ENCODE measurements around the gene NME1. TPM values are rescaled to one million over a fixed set of nuclear protein-coding genes. Genes with fewer than 3 reads are reported as not detected.

Gene NME1
- total RNA-seq, result 82.9 and 110 TPM in 2 replicates

DNA sequence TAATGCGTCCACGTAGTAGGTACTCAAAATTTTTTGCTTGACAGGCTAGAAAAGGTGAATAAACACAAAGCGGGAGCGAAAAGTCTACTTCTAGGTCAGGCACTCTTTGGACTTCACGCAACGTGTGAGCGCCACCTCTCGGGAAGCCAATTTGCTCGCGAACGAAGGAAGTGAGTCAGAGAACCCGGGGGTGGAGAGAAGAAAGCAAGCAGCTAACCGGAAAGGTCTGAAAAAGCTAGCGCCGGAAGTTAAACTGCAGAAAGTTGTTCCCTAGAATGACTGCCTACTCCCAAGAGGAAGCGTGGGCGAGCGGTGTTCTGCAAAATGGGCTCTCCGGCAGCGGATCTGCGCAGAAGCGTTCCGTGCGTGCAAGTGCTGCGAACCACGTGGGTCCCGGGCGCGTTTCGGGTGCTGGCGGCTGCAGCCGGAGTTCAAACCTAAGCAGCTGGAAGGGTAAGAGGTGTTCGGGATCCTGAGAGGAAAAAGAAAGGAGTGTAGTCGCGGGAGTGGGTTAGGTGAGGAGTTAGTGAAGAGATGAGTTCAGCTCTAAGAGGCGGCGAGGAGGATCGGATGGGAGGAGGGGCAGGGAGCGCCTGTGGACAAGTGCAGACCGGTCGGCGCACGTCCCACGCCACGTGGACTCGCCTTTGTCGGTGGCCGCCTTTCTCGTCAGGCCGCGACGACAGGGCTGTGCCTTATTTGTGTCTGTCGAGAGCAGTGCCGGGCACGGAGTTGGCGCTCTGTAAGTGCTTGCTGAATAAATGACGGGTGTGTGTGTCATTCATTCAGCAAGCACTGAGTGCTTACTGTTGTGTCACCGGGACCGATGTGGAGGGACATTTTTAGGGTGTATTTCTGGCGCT is at the start of gene NME1:
NME1 (plus strand) TSS at position 350 of the 863 bp plus-strand sequence. CDS start 2,096 bp downstream, outside the sequence.

DNA sequence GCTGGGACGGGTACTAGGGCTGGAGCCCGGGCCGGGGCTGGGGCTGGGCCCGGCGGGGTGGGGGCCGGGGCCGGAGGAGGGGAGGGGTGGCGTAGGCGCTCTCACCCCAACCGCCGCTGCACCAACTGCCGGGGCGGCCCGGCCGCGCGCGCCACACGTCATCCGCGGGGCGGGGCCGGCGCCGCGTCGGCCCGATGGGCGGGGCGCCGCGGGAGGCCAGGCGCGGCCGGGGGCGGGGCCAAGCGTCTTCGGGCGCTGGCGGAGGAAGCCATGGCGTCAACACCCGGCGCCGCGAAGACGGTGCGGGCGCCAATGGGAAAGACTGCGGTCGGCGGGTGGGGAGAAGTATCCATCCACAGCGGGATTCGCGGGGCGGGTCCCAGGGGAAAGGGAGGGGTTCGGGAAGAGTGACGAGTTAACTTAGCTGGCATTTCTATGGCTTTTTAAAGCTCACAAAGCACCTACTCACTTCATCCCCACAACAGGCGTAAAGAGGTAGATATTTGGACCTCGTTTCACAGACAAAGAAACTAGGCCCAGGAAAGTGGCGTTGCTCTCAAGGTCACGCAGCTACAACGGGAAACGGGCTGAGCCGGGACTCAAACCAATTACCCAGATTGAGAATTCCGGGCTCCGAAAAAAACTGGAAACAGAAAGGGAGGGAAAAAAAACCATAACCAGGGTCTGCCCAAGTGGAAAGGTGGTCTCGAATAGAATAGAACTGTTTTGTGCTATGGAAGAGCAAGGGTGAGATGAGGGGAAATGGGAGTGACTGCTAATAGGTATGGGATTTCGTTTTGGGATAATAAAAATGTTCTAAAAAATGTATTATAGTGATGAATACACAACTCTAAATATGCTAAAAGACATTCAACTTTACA is 32.4 kb upstream of the NME1 start, which contains the start of gene SPAG9:
SPAG9 (minus strand) TSS at position 130 of the 881 bp plus-strand sequence. CDS start 212 bp downstream, outside the sequence.

DNA sequence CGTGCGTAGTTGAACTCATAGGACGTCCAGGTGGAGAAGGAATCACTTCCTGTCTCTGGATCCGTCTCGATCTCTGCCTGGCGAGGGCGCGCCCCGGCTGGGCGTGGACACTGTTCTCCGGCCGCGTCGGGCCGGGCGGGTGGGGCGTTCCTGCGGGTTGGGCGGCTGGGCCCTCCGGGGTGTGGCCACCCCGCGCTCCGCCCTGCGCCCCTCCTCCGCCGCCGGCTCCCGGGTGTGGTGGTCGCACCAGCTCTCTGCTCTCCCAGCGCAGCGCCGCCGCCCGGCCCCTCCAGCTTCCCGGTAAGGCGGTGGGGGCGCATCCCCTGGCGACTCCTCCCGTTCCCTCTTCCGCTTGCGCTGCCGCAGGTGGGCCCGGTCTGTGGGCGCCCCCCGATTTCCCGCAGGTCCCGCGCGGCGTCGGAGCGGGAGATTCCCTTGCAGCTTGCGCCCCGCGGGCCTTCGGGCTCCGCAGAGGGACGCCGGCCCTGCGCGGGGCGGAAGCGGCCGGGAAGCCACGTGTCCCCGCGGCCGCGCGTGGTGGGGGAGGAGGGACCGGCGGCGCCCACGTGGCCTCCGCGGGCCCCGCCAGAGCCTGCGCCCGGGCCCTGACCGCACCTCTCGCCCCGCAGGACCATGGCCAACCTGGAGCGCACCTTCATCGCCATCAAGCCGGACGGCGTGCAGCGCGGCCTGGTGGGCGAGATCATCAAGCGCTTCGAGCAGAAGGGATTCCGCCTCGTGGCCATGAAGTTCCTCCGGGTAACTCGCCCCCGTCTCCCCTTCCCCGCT is 13.0 kb downstream of the NME1 start, which contains the start of gene NME2:
NME2 (plus strand) TSS at position 214 of the 789 bp plus-strand sequence; CDS start at position 634, 420 bp downstream.

Other genes with a start within 250 kb of the NME1 start
- gene SPAG9, start 32.7 kb upstream of the NME1 start, total RNA-seq, result 131 and 133 TPM in 2 replicates
- gene NME2, start 12.9 kb downstream of the NME1 start, total RNA-seq, result 467 and 923 TPM in 2 replicates
- 9.2 and 15.7 TPM in 2 replicates for gene MBTD1, start 106.5 kb downstream of the NME1 start, total RNA-seq
- 34.2 and 34.7 TPM in 2 replicates for gene UTP18, start 107.0 kb downstream of the NME1 start, total RNA-seq

Measured in nasal cavity respiratory epithelium epithelial cell of viscerocranial mucosa (primary cell).